Panc1 (cell line): ENCODE measurements around the gene PLPP1. TPM values are rescaled to one million over a fixed set of nuclear protein-coding genes. Genes with fewer than 3 reads are reported as not detected.

ENCODE experiments used
- ATAC-seq: fragments of 200-7000 bp; cut with Tn5 transposase; 2 replicates; pipeline ENCODE4 v1.9.1; 2020; ENCODE audit warnings: mild to moderate bottlenecking, moderate library complexity
- Bru-seq: library from RNA; stranded (reverse); fragments of 400-500 nt; gene quantifications from one replicate; lab custom pipeline; 2021; lab: Mats Ljungman, UMichigan
- BruChase-seq, 2 experiments: library from RNA; stranded (reverse); fragments of 400-500 nt; gene quantifications; one replicate each; lab custom pipeline; 2021; lab: Mats Ljungman, UMichigan
- BruUV-seq: library from RNA; stranded (reverse); fragments of 400-500 nt; replicated peaks from 2 replicates; lab custom pipeline; 2021; lab: Mats Ljungman, UMichigan
- CTCF ChIA-PET: fragments of 300-600 bp; sonication (Branson Sonifier 250); formaldehyde crosslinking; loops from one replicate; lab custom pipeline; 2022; ENCODE audit warnings: antibody characterized with exemption; lab: Charles Lee
- POLR2A ChIA-PET: fragments of 300-600 bp; sonication (Branson Sonifier 250); formaldehyde crosslinking; loops from one replicate; lab custom pipeline; 2022; ENCODE audit warnings: antibody characterized with exemption; lab: Charles Lee
- DNase-seq: peaks from one replicate; pipeline ENCODE4 v3.0.0-alpha.2; 2010; ENCODE audit warnings: low read depth, low spot score
- H3K27ac ChIP-seq: 2 replicates; pipeline ENCODE4 v1.5.1; 2011; ENCODE audit warnings: mild to moderate bottlenecking, low read length, inconsistent platforms
- H3K27me3 ChIP-seq: fragments of 200-500 bp; sonication (Bioruptor generic); 2 replicates; pipeline ENCODE4 v1.6.0; 2014; ENCODE audit warnings: low read length, inconsistent platforms; ENCODE audit not compliant: control insufficient read depth, insufficient read depth
- H3K36me3 ChIP-seq: fragments of 200-500 bp; sonication (Bioruptor generic); 2 replicates; pipeline ENCODE4 v1.5.1; 2014; ENCODE audit warnings: inconsistent platforms, mild to moderate bottlenecking, low read length, moderate library complexity; ENCODE audit not compliant: control insufficient read depth, insufficient read depth
- H3K4me1 ChIP-seq: 2 replicates; pipeline ENCODE4 v1.5.1; 2011; ENCODE audit warnings: inconsistent platforms, mild to moderate bottlenecking, low read length, moderate library complexity; ENCODE audit not compliant: control insufficient read depth, insufficient read depth
- H3K4me3 ChIP-seq, 2 experiments: 2 replicates each; pipeline ENCODE4 v1.5.1; 2011 to 2012; ENCODE audit warnings: low read depth in 2 of 2, low read length in 2 of 2, mild to moderate bottlenecking in 2 of 2, inconsistent platforms in 1 of 2, moderate library complexity in 1 of 2
- H3K9me3 ChIP-seq: fragments of 200-500 bp; sonication (Bioruptor generic); 2 replicates; pipeline ENCODE4 v1.5.1; 2014; ENCODE audit warnings: low read depth, mild to moderate bottlenecking, inconsistent platforms, low read length, moderate library complexity; ENCODE audit not compliant: control insufficient read depth, insufficient read depth
- CTCF ChIP-seq: fragments of 450-650 bp; IDR thresholded peaks from 2 replicates; pipeline ENCODE4 v1.5.1; 2017; ENCODE audit warnings: mild to moderate bottlenecking
- POLR2AphosphoS5 ChIP-seq: IDR thresholded peaks from 2 replicates; pipeline ENCODE4 v1.6.1; 2012; ENCODE audit warnings: mild to moderate bottlenecking, low read depth, low read length, moderate library complexity
- REST ChIP-seq, 2 experiments: IDR thresholded peaks; 2 replicates each; pipeline ENCODE4 v1.6.1; 2011 to 2012; ENCODE audit warnings: low read depth in 2 of 2, control low read depth in 1 of 2, low read length in 1 of 2, mild to moderate bottlenecking in 1 of 2, moderate library complexity in 1 of 2; ENCODE audit not compliant: insufficient read depth in 1 of 2
- SIN3A ChIP-seq: IDR thresholded peaks from 2 replicates; pipeline ENCODE4 v1.6.1; 2012; ENCODE audit warnings: low read depth, mild to moderate bottlenecking, low read length, moderate library complexity, borderline replicate concordance; ENCODE audit not compliant: insufficient read depth
- TCF7L2 ChIP-seq: IDR thresholded peaks from 2 replicates; pipeline ENCODE4 v1.6.1; 2011; ENCODE audit warnings: mild to moderate bottlenecking, low read depth, low read length, inconsistent platforms
- in situ Hi-C: cut with HindIII; loops from 2 replicates; pipeline ENCODE4 v1.10.0; 2016; ENCODE audit warnings: low sequenced_read_pairs, low pct_unique_long_range_greater_than_20kb
- intact Hi-C: fragments of 100-400 bp; cut with micrococcal nuclease; formaldehyde crosslinking; loops from one replicate; pipeline ENCODE4 v1.10.0; 2022; ENCODE audit not compliant: unreplicated experiment
- long read RNA-seq: library from polyadenylated mRNA; unstranded; transcript quantifications from one replicate; pipeline ENCODE4 v2.0.0, GENCODE V29; 2021; ENCODE audit not compliant: unreplicated experiment
- polyA plus RNA-seq: library from polyadenylated mRNA; unstranded; fragments of >200 nt; gene quantifications from one replicate; pipeline ENCODE4 v1.2.1, GENCODE V29; 2012; ENCODE audit warnings: missing spikeins; ENCODE audit not compliant: insufficient read length
- total RNA-seq: library from RNA; stranded (reverse); gene quantifications from one replicate; pipeline ENCODE4 v1.2.1, GENCODE V29; 2021; ENCODE audit not compliant: unreplicated experiment

The PLPP1 gene
- 35.7 TPM for total RNA-seq
- 42.1 TPM for polyA plus RNA-seq
- Bru-seq, nascent RNA, result percentile 80 among the genes with signal in this experiment
- BruChase-seq, experiment 1, labeled RNA remaining after a 2-hour chase, result percentile 65 among the genes with signal in this experiment
- BruChase-seq, experiment 2, labeled RNA remaining after a 6-hour chase, result percentile 72 among the genes with signal in this experiment
- long read RNA-seq, transcript PLPP1-202 (6 exons, 1,597 nt), result major isoform, 62 of 75 reads
- long read RNA-seq, partial matches to known transcripts, result 2 of 75 reads
- long read RNA-seq, other reads (novel, unspliced or antisense), result 9 of 75 reads

- ChIA-PET CTCF (no interaction called here), POLR2A (no interaction called here)
- peak; percentile 95 for ATAC-seq
- Histone ChIP-seq H3K4me3 (peak within 1 kb of the TSS; percentile 80 to 81), H3K9me3 (no peaks in the 10 kb centered on the region), H3K27me3 (no peaks in the 10 kb centered on the region), H3K36me3 (no peaks in the 10 kb centered on the region; the same call in 1 of the 2 replicates), H3K4me1 (peaks cover 17% of the 10 kb centered on the region), H3K27ac (peak within 1 kb of the TSS; percentile 95)
- no peak for DNase-seq
- TF ChIP-seq CTCF (no peak), POLR2AphosphoS5 (peak; percentile 88), REST (IDR thresholded peaks at IDR 0.05; ENCODE audit: insufficient read depth in 1 of 2, low read depth in 2 of 2, low read length in 1 of 2) (no peak), TCF7L2 (0 out of 2 replicates have a peak, but pooled peaks have one; percentile 16), SIN3A (peak; percentile 47; the same call in 1 of the 2 replicates)
- in situ Hi-C loops, result no loop called here
- BruUV-seq, result no TSS peak
- intact Hi-C loops, result loop anchor here (10.0 kb wide), 2 partner anchors 110 to 150 kb away; no protein-coding TSS in a partner anchor
Observed at GRCh38 chr5:55534436-55535198, at the start of gene PLPP1. TSS of gene PLPP1 (minus strand) at chr5:55534964. CDS start at chr5:55534629, 335 bp downstream.

- DNase-seq, result no peak
- ChIA-PET CTCF (no interaction called here), POLR2A (interaction anchor here (0.7 kb wide), 1 partner anchor 69 kb away, joined by 15 read pairs; no protein-coding TSS in a partner anchor)
- in situ Hi-C loops, result no loop called here
- Histone ChIP-seq H3K27me3 (no peaks in the 10 kb centered on the region), H3K9me3 (no peaks in the 10 kb centered on the region), H3K4me3 (no peak overlapping the region), H3K4me1 (no peaks in the 10 kb centered on the region), H3K36me3 (no peaks in the 10 kb centered on the region), H3K27ac (no peak overlapping the region)
- BruUV-seq, result no TSS peak
- intact Hi-C loops, result no loop called here
- TF ChIP-seq SIN3A, result no peak
- no peak for TF ChIP-seq POLR2AphosphoS5
- TF ChIP-seq REST (IDR thresholded peaks at IDR 0.05; ENCODE audit: insufficient read depth in 1 of 2, low read depth in 2 of 2, low read length in 1 of 2), result no peak
- TF ChIP-seq TCF7L2, result no peak
- no peak for TF ChIP-seq CTCF
- ATAC-seq, result no peak
Observed at GRCh38 chr5:55583578-55583977, 48.8 kb upstream of the PLPP1 start.
